Cardiac fibroblast (primary cell): ENCODE results near the gene SPSB3.
A peak's percentile ranks its signal among the peaks of the same experiment; 100 is the strongest.

Experiments
- DNase-seq, 2 donors: peaks; one replicate each; pipeline versions ENCODE4 v3.0.0 to v3.0.0-alpha.2; 2010; ENCODE audit warnings: low read depth in 2 of 2
- H3K4me3 ChIP-seq, 2 donors: replicated peaks in 1 of 2; 1 replicate in 1 of 2; 2 replicates in 1 of 2; pipeline ENCODE4 v1.5.1; 2011; ENCODE audit warnings: low read depth in 2 of 2, low read length in 2 of 2, mild to moderate bottlenecking in 2 of 2, moderate library complexity in 1 of 2
- CTCF ChIP-seq: IDR thresholded peaks from one replicate; pipeline ENCODE4 v1.5.1; 2011; ENCODE audit warnings: low read depth, mild to moderate bottlenecking, low read length, inconsistent platforms

SPSB3 gene

GRCh38 chr16:1825864-1826690, 43.7 kb upstream of the SPSB3 start:
- no peak for TF ChIP-seq CTCF
- peak in 1 of 2 donors; percentile 8 for DNase-seq
- H3K4me3 ChIP-seq = peak overlapping the region; percentile 50 to 100

GRCh38 chr16:1825381-1825863, 43.1 kb upstream of the SPSB3 start:
- TF ChIP-seq CTCF = no peak
- H3K4me3 ChIP-seq = peak overlapping the region; percentile 50 to 100
- no peak for DNase-seq

- peak; percentile 73 to 75 for DNase-seq
- peak; percentile 30 for TF ChIP-seq CTCF
- H3K4me3 ChIP-seq = no peak overlapping the region
Observed at GRCh38 chr16:1823821-1824220, 41.5 kb upstream of the SPSB3 start.

GRCh38 chr16:1822801-1823200, 40.4 kb upstream of the SPSB3 start:
- no peak for DNase-seq
- no peak for TF ChIP-seq CTCF
- no peak overlapping the region for H3K4me3 ChIP-seq

GRCh38 chr16:1821861-1822611, 39.7 kb upstream of the SPSB3 start:
- TF ChIP-seq CTCF = no peak
- DNase-seq = no peak
- H3K4me3 ChIP-seq = no peak overlapping the region

GRCh38 chr16:1820946-1821290, 38.5 kb upstream of the SPSB3 start:
- H3K4me3 ChIP-seq = no peak overlapping the region
- no peak for DNase-seq
- TF ChIP-seq CTCF = no peak
